ENCODE results near the gene CAMK2D.

Gene CAMK2D

DNA sequence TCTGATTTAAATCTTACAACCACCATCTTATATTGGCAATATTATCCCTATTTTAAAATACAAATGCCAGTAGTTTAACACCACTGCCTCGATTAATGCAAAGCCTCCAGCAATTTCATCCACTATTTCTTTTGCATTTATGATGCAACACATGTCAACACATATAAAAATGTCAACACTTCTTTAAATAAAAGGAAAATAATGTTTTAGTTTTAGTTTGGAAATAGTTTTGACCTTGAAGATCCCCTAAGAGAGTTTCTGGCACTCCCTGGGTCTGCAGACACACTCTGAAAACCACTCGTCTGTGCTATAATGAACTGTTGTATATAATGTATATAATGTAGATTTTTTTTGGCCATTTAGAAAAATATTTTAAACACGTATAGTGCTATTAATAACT lies 99.0 kb downstream of the CAMK2D start:
- H3K36me3 ChIP-seq (ENCODE audit: control insufficient read depth, insufficient read depth, low read length), result no peaks in the 10 kb centered on the region
- no peaks in the 10 kb centered on the region for H3K9me3 ChIP-seq (ENCODE audit: control insufficient read depth, insufficient read depth, low read depth, low read length)
- no peak overlapping the region for H3K27ac ChIP-seq (ENCODE audit: low read depth, low read length)
- H3K4me3 ChIP-seq (ENCODE audit: low read depth, low read length), result no peak overlapping the region
- H3K9ac ChIP-seq (ENCODE audit: low read length), result no peak overlapping the region
- peaks cover 6% of the 10 kb centered on the region for H3K4me1 ChIP-seq (ENCODE audit: control insufficient read depth, insufficient read depth, low read length)
- H3K27me3 ChIP-seq (ENCODE audit: control insufficient read depth, insufficient read depth, low read length), result no peaks in the 10 kb centered on the region

DNA sequence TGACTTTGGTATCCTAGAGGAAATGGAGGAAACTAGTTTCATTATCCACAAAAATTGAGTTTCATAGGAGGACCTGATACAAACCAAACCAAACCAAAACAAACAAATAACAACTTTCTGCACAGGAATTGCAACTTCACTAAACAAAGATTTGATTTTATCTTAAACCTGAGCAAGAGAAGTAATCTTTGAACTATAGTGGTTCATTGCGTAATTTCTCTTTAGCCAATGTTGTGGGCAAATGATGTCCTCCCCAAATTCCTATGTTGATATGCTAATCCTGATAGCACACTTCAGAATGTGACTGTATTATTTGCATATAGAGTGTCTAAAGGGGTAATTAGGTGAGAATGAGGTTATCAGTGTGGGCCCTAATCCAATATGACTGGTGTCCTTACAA lies 102.4 kb downstream of the CAMK2D start:
- H3K27me3 ChIP-seq (ENCODE audit: control insufficient read depth, insufficient read depth, low read length), result no peaks in the 10 kb centered on the region
- H3K36me3 ChIP-seq (ENCODE audit: control insufficient read depth, insufficient read depth, low read length), result no peaks in the 10 kb centered on the region
- no peaks in the 10 kb centered on the region for H3K9me3 ChIP-seq (ENCODE audit: control insufficient read depth, insufficient read depth, low read depth, low read length)
- no peak overlapping the region for H3K4me3 ChIP-seq (ENCODE audit: low read depth, low read length)
- H3K4me1 ChIP-seq (ENCODE audit: control insufficient read depth, insufficient read depth, low read length), result peaks cover 14% of the 10 kb centered on the region
- H3K9ac ChIP-seq (ENCODE audit: low read length), result no peak overlapping the region
- H3K27ac ChIP-seq (ENCODE audit: low read depth, low read length), result no peak overlapping the region

DNA sequence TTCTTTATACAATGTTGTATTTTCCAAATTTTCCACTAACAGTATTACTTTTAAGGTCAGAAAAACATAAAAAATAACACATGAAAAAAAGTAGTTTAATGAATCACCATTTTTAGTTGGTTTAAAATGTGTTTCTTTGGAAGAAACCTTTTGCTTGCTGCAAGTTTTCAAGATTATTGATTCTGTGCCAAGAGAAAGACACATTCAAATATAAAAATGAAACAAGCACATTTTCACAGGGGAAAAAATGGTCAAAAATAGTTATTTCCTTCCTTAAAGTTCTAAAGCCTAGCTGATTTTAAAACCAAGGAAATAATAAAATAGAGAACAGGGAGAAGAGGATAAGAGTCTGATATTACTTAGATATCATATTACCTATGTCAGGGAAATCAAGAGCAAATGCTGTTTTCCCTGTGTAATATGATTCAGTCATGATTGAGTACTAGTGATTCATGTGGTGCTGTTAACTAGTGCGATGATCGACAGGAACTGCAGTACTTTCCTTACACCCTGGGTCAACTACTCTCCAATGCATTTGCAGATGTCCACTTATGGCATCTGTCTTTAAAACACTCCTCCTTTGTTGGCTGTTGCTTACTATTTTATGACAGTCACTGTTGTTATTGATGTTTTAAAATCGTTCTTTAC lies 103.8 kb downstream of the CAMK2D start:
- no peaks in the 10 kb centered on the region for H3K9me3 ChIP-seq (ENCODE audit: control insufficient read depth, insufficient read depth, low read depth, low read length)
- H3K4me1 ChIP-seq (ENCODE audit: control insufficient read depth, insufficient read depth, low read length), result peaks cover 14% of the 10 kb centered on the region
- H3K36me3 ChIP-seq (ENCODE audit: control insufficient read depth, insufficient read depth, low read length), result no peaks in the 10 kb centered on the region
- no peak overlapping the region for H3K4me3 ChIP-seq (ENCODE audit: low read depth, low read length)
- no peaks in the 10 kb centered on the region for H3K27me3 ChIP-seq (ENCODE audit: control insufficient read depth, insufficient read depth, low read length)
- no peak overlapping the region for H3K27ac ChIP-seq (ENCODE audit: low read depth, low read length)
- H3K9ac ChIP-seq (ENCODE audit: low read length), result no peak overlapping the region

DNA sequence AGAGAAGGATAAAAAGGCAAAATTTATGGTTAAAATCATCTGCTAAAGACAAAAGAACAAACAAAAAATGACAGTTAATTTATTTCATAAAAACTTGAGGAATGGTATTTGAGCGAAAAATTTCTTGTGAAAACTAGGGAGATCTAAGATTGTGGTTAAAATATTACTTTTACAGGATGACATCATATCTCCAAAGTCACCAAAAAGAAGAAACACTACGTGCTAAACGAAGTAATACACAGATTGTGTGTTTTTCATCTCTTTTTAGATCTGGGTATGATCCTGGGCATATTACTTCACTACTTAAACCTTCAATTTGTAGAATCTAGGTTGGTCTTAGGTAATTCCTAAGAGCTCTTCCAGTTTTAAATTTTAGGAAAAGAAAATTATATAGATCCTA lies 107.7 kb downstream of the CAMK2D start:
- Histone ChIP-seq H3K36me3 (ENCODE audit: control insufficient read depth, insufficient read depth, low read length) (no peaks in the 10 kb centered on the region), H3K27me3 (ENCODE audit: control insufficient read depth, insufficient read depth, low read length) (no peaks in the 10 kb centered on the region)

DNA sequence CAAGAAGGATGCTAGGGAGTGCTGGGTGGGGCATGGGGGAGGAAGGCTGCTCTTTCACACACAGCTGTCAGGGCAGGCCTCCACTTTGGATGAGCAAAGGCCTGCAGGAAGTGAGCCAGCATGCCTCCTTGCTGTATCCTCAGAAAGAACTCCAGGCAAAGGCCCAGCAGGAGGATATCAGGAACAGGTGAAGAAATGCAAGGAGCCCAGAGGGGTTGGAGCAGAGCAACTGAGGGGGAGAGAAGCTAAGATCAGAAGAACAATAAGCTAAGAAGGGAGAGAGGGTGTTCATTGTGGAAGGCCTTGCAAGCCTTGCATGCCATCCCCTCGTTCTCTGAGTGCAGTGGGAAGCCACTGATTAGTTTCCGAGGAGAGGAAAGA lies 115.1 kb downstream of the CAMK2D start:
- H3K4me1 ChIP-seq (ENCODE audit: control insufficient read depth, insufficient read depth, low read length), result peaks cover 29% of the 10 kb centered on the region
- H3K36me3 ChIP-seq (ENCODE audit: control insufficient read depth, insufficient read depth, low read length), result no peaks in the 10 kb centered on the region
- no peaks in the 10 kb centered on the region for H3K9me3 ChIP-seq (ENCODE audit: control insufficient read depth, insufficient read depth, low read depth, low read length)
- no peak overlapping the region for H3K4me3 ChIP-seq (ENCODE audit: low read depth, low read length)
- H3K27ac ChIP-seq (ENCODE audit: low read depth, low read length), result peak overlapping the region; percentile 75
- H3K27me3 ChIP-seq (ENCODE audit: control insufficient read depth, insufficient read depth, low read length), result no peaks in the 10 kb centered on the region
- H3K9ac ChIP-seq (ENCODE audit: low read length), result no peak overlapping the region

More for the DNA sequence above, 107.7 kb downstream of the CAMK2D start:
- Histone ChIP-seq H3K27ac (ENCODE audit: low read depth, low read length) (no peak overlapping the region), H3K4me3 (ENCODE audit: low read depth, low read length) (no peak overlapping the region), H3K9ac (ENCODE audit: low read length) (no peak overlapping the region), H3K4me1 (ENCODE audit: control insufficient read depth, insufficient read depth, low read length) (peaks cover 14% of the 10 kb centered on the region), H3K9me3 (ENCODE audit: control insufficient read depth, insufficient read depth, low read depth, low read length) (no peaks in the 10 kb centered on the region)

DNA sequence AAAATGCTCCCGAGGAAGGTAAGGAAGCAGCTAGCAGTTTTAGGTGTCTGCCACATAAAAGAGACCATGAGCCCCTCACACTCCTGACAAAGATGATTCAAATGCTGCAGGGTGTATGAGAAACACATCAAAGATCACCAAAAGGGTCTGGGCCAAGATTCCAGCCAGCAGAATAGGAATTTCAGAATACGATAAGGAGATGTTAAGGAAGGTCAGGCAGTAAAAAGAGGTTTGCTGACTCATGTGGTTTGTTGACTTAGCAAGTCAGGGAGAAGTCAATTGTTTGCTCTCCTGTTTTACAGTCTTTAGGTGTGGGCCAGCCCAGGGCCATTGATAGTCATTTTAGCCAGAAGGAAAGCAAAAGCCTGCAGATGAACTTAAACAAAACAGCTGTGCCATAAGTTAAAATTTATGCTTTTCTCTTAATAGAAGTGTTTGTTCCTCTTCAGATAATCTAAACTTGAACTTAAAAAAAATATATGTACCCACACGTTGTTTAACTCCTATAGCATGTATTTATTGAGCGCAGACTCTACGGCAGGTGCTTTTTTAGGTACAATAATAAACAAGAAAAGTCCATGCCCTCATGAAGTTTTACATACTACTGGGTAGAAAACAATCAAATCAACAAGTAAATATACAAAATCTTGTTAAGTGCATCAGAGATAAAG lies 115.6 kb downstream of the CAMK2D start:
- peak overlapping the region; percentile 75 for H3K27ac ChIP-seq (ENCODE audit: low read depth, low read length)

DNA sequence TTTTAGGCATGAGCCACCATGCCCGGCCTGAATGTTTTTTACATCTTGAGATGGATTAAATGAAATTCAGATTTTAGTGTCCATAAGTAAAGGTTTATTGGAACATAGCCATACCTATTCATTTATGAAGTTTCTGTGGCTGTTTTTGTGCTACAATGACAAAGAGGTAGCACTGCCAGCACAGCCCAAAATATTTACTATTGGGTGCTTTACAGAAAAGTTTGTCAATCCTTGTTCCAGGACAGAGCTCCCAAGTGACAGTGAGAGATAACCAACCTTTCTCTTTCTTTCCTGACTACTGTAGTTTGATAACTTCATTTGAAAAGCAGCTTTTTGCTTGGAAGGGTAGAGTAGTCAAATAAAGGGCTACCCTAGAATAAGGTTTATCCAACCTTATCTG lies 116.2 kb downstream of the CAMK2D start:
- 0 out of 2 replicates have a peak overlapping the region, but pooled peaks have one; percentile 6 for H3K4me3 ChIP-seq (ENCODE audit: low read depth, low read length)

More for the DNA sequence above, 115.6 kb downstream of the CAMK2D start:
- H3K27me3 ChIP-seq (ENCODE audit: control insufficient read depth, insufficient read depth, low read length), result no peaks in the 10 kb centered on the region
- no peaks in the 10 kb centered on the region for H3K36me3 ChIP-seq (ENCODE audit: control insufficient read depth, insufficient read depth, low read length)
- H3K4me1 ChIP-seq (ENCODE audit: control insufficient read depth, insufficient read depth, low read length), result peaks cover 34% of the 10 kb centered on the region
- 0 out of 2 replicates have a peak overlapping the region, but pooled peaks have one; percentile 6 for H3K4me3 ChIP-seq (ENCODE audit: low read depth, low read length)
- H3K9ac ChIP-seq (ENCODE audit: low read length), result peak overlapping the region; percentile 25
- no peaks in the 10 kb centered on the region for H3K9me3 ChIP-seq (ENCODE audit: control insufficient read depth, insufficient read depth, low read depth, low read length)

DNA sequence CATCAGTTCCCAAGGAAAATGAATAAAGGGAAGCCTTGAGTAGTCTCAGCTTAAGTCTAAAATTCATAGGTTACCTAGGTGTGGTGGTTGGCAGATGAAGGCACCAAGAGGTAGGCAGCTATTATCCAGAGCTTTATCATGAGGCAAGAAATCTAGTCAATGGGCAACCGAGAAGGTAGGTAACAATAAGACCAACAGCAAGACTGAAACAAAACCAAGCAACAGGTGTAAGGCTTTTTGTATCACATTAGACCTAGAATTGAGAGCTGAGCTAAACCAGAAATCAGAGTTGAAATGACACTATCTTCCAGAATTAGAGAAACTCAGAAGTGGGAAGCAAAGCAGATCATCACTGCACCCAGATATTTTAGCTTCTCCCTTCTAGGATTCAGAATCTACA lies 117.1 kb downstream of the CAMK2D start:
- peaks cover 46% of the 10 kb centered on the region for H3K4me1 ChIP-seq (ENCODE audit: control insufficient read depth, insufficient read depth, low read length)
- H3K4me3 ChIP-seq (ENCODE audit: low read depth, low read length), result no peak overlapping the region
- H3K27me3 ChIP-seq (ENCODE audit: control insufficient read depth, insufficient read depth, low read length), result no peaks in the 10 kb centered on the region
- H3K9me3 ChIP-seq (ENCODE audit: control insufficient read depth, insufficient read depth, low read depth, low read length), result no peaks in the 10 kb centered on the region
- no peak overlapping the region for H3K27ac ChIP-seq (ENCODE audit: low read depth, low read length)
- no peaks in the 10 kb centered on the region for H3K36me3 ChIP-seq (ENCODE audit: control insufficient read depth, insufficient read depth, low read length)
- no peak overlapping the region for H3K9ac ChIP-seq (ENCODE audit: low read length)

More for the DNA sequence above, 116.2 kb downstream of the CAMK2D start:
- no peaks in the 10 kb centered on the region for H3K9me3 ChIP-seq (ENCODE audit: control insufficient read depth, insufficient read depth, low read depth, low read length)
- peak overlapping the region; percentile 75 for H3K27ac ChIP-seq (ENCODE audit: low read depth, low read length)
- H3K4me1 ChIP-seq (ENCODE audit: control insufficient read depth, insufficient read depth, low read length), result peaks cover 38% of the 10 kb centered on the region
- no peaks in the 10 kb centered on the region for H3K27me3 ChIP-seq (ENCODE audit: control insufficient read depth, insufficient read depth, low read length)
- H3K36me3 ChIP-seq (ENCODE audit: control insufficient read depth, insufficient read depth, low read length), result no peaks in the 10 kb centered on the region
- H3K9ac ChIP-seq (ENCODE audit: low read length), result peak overlapping the region; percentile 25

DNA sequence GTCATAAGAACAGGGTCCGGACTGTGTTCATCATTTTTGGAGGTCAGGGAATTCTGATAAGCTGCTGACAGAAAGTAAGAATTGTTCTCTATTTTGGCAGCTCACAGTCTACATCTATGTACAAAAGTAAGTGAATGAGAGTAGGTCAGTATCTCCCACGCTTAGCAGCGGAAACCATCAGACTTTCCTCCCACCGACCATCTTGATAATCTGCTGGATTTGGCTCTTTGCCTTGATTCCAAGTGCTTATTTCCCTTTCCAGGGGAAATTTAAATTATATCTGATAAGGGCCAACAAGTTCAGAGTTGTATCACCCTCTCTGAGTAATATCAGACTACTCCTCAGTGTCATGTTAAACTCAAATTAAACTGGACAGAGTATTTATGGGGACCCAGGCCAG lies 118.0 kb downstream of the CAMK2D start:
- Histone ChIP-seq H3K9me3 (ENCODE audit: control insufficient read depth, insufficient read depth, low read depth, low read length) (no peaks in the 10 kb centered on the region), H3K36me3 (ENCODE audit: control insufficient read depth, insufficient read depth, low read length) (no peaks in the 10 kb centered on the region), H3K27me3 (ENCODE audit: control insufficient read depth, insufficient read depth, low read length) (no peaks in the 10 kb centered on the region), H3K4me1 (ENCODE audit: control insufficient read depth, insufficient read depth, low read length) (peaks cover 47% of the 10 kb centered on the region), H3K27ac (ENCODE audit: low read depth, low read length) (no peak overlapping the region), H3K4me3 (ENCODE audit: low read depth, low read length) (no peak overlapping the region), H3K9ac (ENCODE audit: low read length) (no peak overlapping the region)

DNA sequence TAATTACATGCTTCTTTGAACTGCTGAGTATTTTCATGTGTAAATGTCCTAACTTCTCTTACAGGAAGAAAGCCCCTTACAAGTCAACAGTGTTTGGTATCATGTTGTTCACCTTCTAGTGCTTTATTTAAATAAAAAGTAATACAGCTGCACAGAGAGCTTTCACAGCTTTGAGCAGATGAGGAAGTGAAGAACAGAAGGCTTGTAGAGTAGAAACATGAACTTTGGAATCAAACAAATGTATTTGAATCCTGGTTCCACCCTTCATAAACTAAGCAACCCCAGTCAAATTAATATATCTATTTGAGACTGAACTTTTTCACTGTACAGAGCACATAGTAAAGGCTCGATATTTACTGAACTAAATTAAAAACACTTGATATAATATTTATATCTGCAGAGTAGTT lies 120.5 kb downstream of the CAMK2D start:
- H3K36me3 ChIP-seq (ENCODE audit: control insufficient read depth, insufficient read depth, low read length), result no peaks in the 10 kb centered on the region
- H3K9me3 ChIP-seq (ENCODE audit: control insufficient read depth, insufficient read depth, low read depth, low read length), result no peaks in the 10 kb centered on the region
- H3K27ac ChIP-seq (ENCODE audit: low read depth, low read length), result no peak overlapping the region
- no peak overlapping the region for H3K9ac ChIP-seq (ENCODE audit: low read length)
- no peaks in the 10 kb centered on the region for H3K27me3 ChIP-seq (ENCODE audit: control insufficient read depth, insufficient read depth, low read length)
- peaks cover 38% of the 10 kb centered on the region for H3K4me1 ChIP-seq (ENCODE audit: control insufficient read depth, insufficient read depth, low read length)
- no peak overlapping the region for H3K4me3 ChIP-seq (ENCODE audit: low read depth, low read length)

DNA sequence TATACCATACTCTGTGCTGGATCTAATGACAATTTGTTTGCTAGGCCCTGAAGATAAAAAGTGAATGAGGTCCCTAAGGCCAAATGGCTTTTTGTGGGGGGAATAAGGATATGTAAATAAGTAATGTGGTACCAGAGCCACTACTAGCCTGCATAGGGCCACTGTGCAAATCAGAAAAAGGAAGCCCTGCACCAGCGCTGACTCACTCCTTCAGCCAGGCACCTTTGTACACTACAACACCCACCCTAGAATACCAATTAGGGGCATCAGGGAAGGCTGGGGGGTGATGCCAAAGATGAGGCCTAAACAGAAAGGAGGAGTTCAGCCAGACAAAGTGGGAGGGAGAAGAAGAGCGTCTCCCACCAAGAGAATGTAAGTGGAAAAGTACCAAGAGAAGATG lies 122.2 kb downstream of the CAMK2D start:
- H3K27ac ChIP-seq (ENCODE audit: low read depth, low read length), result no peak overlapping the region
- H3K4me1 ChIP-seq (ENCODE audit: control insufficient read depth, insufficient read depth, low read length), result peaks cover 23% of the 10 kb centered on the region
- H3K27me3 ChIP-seq (ENCODE audit: control insufficient read depth, insufficient read depth, low read length), result no peaks in the 10 kb centered on the region
- no peaks in the 10 kb centered on the region for H3K9me3 ChIP-seq (ENCODE audit: control insufficient read depth, insufficient read depth, low read depth, low read length)
- H3K36me3 ChIP-seq (ENCODE audit: control insufficient read depth, insufficient read depth, low read length), result no peaks in the 10 kb centered on the region
- H3K9ac ChIP-seq (ENCODE audit: low read length), result no peak overlapping the region
- H3K4me3 ChIP-seq (ENCODE audit: low read depth, low read length), result no peak overlapping the region
